Measurements from ENCODE around the gene ARL4C. TPM values are rescaled to one million over a fixed set of nuclear protein-coding genes. Genes with fewer than 3 reads are reported as not detected.

Gene ARL4C
- total RNA-seq, 4 donors from 2014 or later = 6.4 to 24.6 (median 17.0) TPM

DNA sequence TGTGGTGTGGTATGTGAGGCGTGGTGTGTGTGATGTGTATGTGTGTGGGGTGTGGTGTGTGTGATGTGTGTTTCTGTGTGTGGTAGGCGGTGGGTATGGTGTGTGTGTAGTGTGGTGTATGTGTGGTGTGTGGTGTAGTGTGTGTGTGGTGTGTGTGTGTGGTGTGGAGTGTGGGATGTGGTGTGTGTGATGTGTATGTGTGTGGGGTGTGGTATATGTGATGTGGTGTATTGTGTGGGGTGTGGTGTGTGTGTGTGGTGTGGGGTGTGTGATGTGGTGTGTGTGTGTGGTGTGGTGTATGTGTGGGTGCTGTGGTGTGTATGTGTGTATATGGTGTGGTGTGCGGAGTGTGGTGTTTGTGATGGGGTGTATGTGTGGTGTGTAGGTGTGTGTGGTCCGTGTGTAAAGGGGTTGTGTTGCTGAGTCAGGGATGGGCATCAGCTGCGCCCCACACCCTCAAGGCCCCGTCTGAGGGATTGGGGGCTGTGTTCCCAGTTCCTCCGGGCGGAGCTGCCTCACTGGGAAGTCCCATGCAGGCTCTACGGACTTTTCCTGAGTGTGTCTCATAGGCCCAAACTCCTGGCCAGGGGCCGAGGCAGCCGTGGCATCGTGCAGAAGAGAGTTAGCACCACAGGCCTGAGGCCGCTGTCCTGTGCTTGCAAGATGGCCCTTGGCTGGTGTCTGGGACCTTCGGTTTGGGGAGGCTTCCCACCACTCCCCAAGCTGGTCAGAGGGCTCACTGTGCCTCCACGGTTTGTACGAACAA is 18.2 kb upstream of the ARL4C start:
- TF ChIP-seq, protein P1, sequence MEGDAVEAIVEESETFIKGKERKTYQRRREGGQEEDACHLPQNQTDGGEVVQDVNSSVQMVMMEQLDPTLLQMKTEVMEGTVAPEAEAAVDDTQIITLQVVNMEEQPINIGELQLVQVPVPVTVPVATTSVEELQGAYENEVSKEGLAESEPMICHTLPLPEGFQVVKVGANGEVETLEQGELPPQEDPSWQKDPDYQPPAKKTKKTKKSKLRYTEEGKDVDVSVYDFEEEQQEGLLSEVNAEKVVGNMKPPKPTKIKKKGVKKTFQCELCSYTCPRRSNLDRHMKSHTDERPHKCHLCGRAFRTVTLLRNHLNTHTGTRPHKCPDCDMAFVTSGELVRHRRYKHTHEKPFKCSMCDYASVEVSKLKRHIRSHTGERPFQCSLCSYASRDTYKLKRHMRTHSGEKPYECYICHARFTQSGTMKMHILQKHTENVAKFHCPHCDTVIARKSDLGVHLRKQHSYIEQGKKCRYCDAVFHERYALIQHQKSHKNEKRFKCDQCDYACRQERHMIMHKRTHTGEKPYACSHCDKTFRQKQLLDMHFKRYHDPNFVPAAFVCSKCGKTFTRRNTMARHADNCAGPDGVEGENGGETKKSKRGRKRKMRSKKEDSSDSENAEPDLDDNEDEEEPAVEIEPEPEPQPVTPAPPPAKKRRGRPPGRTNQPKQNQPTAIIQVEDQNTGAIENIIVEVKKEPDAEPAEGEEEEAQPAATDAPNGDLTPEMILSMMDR (IDR thresholded peaks at IDR 0.05; ENCODE audit: low read depth) = no peak

DNA sequence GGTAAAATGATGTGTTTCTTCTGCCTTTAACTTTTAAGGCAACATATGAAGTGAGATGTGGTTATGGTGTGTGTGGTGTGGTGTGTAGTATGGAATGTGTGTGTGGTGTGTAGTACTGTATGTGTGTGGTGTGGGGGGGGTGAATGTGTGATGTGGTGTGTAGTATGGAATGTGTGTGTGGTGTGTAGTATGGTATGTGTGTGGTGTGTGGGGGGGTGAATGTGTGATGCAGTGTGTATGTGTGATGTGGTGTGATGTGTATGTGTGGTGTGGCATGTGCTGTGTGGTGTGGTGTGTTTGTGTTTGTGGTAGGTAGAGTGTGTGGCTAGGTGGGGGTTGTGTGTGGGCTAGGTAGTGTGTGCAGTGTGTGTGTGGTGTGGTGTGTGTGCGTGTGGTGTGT is 17.2 kb upstream of the ARL4C start:
- TF ChIP-seq, protein P1 (IDR thresholded peaks at IDR 0.05; ENCODE audit: low read depth) = no peak

DNA sequence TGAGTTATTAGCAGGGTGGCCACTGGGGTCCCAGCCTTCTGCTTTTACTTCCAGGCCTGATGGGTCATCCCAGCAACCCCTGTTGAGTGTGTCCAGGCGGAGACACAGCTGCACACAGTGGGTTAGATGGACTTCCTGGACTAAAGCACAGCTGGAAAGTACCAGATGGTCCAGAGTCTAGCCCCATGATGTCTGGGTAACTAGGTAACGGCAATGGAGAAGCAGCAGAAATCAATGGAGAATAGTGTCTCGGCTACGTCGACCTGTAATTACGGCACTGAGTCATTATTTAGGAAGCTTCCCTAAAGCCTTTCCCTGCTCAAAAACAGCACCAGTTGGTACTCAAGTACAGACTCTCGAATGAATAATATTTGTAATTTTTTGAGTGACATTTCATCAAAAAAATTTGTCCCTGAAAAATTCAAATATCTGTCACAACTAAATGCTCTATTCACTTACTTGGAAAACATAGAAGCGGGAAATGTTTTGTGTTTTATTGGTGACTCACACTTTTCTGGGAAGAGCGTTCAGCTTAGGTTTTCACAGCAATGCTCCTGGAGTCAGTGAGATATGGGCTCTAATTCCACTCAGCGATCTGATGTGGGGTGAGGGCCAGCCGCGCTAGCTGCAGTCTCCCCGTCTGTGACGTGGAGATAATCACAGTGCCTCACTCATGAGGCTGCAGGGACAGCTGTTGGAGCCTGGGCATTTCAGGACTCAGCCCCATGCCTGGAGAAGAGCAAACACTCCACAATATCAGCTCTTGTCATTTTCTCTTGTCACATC is 16.2 kb upstream of the ARL4C start:
- TF ChIP-seq, protein P1 (IDR thresholded peaks at IDR 0.05; ENCODE audit: low read depth) = no peak

DNA sequence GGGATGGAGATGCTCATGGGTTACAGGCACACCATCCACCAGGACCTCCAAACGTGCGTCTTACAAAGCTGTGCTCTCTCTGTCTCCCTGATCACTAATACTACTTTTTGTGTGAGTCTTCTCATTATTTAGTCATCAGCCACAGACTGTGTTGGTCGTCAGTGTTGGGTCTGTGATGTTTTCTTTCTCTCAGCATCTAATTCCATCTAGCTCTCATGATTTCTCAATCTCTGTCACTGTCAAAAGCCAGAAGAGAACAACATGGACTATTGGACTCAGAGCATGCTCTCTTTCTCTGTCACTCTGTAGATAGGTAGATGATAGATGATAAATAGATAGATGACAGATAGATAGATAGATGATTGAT is 6.0 kb upstream of the ARL4C start:
- TF ChIP-seq, protein P1 (IDR thresholded peaks at IDR 0.05; ENCODE audit: low read depth) = no peak

DNA sequence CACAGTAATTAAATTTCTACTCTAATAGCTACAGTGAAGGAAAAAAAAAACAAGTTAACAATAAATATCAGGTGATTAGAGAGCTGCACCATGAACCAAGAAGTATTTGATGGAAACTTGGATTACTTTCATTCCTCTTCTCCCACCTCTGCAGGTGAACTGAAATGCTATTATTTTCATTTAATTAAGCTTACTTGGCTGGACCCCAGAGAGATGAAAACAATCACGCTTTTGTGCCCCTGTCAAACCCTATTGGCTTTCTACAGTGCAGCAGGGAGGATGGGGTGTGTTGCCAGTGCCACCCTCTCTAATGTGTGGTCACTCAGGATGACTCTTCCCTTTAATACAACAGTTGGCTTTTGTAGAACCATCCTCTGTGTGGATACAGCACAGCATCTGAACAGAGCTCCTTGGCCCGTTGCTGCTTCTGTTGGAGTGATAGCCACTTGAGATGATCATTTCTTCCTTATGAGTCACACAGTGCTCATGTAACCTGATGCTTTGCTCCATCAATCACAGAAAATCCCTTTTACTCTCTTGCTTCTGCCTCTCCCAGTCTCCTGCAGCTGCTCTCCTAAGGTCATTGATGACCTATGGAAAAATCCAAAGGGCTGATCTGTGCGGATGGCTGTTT is 5.5 kb upstream of the ARL4C start:
- TF ChIP-seq, protein P1 (IDR thresholded peaks at IDR 0.05; ENCODE audit: low read depth) = no peak

DNA sequence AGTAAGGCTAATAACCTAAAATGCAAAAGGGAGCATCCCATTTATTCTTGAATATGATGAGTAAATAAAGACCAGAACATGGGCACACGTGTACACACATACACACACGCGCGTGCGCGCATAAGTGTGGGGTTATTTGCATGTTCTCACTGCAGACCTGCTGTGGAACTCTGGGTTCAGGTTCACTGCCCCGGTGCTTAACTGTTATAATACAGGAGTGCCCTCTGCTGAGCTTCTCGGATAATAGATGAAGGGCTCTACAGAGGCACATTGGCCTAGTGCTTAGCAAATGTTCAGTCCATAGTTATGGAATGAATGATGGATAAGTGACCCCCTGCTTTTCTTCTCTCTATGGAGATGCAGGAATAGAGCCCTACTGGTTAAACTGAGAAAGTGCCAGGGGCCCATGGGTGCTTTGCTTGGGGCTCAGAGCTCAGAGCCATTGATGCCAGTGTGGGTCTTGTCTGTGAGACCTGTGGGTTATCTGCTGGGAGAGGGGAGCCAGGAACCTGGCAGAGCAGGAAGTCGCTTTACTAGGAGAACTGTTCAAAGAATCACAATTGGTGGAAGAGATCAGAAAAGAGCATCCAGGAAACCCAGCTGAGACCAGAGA is 3.6 kb upstream of the ARL4C start:
- TF ChIP-seq, protein P1 (IDR thresholded peaks at IDR 0.05; ENCODE audit: low read depth) = no peak
